Upper lobe of left lung (tissue), 6 donors: ENCODE data around the gene MAD1L1. TPM values are rescaled to one million over a fixed set of nuclear protein-coding genes. Genes with fewer than 3 reads are reported as not detected.
A peak's percentile ranks its signal among the peaks of the same experiment; 100 is the strongest.

Experiments
- ATAC-seq, 2 donors: fragments of 200-7000 bp; cut with Tn5 transposase; one replicate each; pipeline ENCODE4 v1.9.1; 2022; ENCODE audit warnings: mild to moderate bottlenecking in 2 of 2, moderate library complexity in 2 of 2; ENCODE audit not compliant: low FRiP score in 2 of 2
- DNase-seq, 2 donors: peaks; one replicate each; pipeline ENCODE4 v3.0.0-alpha.2; 2019 to 2020
- H3K27ac ChIP-seq, 4 donors: fragments of 200-600 bp; sonication (generic); one replicate each; pipeline ENCODE4 v1.5.1; 2016 to 2019
- H3K27me3 ChIP-seq, 4 donors: fragments of 200-600 bp; sonication (generic); one replicate each; pipeline ENCODE4 v1.5.1; 2017 to 2019
- H3K36me3 ChIP-seq, 4 donors: fragments of 200-600 bp; sonication (generic); one replicate each; pipeline ENCODE4 v1.5.1; 2016 to 2019
- H3K4me1 ChIP-seq, 4 donors: fragments of 200-600 bp; sonication (generic); one replicate each; pipeline ENCODE4 v1.5.1; 2018 to 2019
- H3K4me3 ChIP-seq, 4 donors: fragments of 200-600 bp; sonication (generic); one replicate each; pipeline ENCODE4 v1.5.1; 2017 to 2019; ENCODE audit warnings: mild to moderate bottlenecking in 2 of 4, moderate library complexity in 1 of 4
- H3K9me3 ChIP-seq, 4 donors: fragments of 200-600 bp; sonication (generic); one replicate each; pipeline ENCODE4 v1.5.1; 2018 to 2019
- EP300 ChIP-seq, 4 donors: sonication (generic); formaldehyde crosslinking; IDR thresholded peaks; one replicate each; pipeline ENCODE4 v1.5.1; 2017; ENCODE audit warnings: antibody characterized with exemption in 4 of 4, control low read depth in 2 of 4
- POLR2A ChIP-seq, 4 donors: fragments of 450-650 bp; IDR thresholded peaks; one replicate each; pipeline ENCODE4 v1.5.1; 2016 to 2017; ENCODE audit warnings: antibody characterized with exemption in 4 of 4, mild to moderate bottlenecking in 2 of 4
- POLR2AphosphoS5 ChIP-seq, 2 donors: sonication (generic); formaldehyde crosslinking; IDR thresholded peaks; one replicate each; pipeline ENCODE4 v1.5.1; 2017; ENCODE audit warnings: antibody characterized with exemption in 2 of 2
- WGBS, 2 donors: methylation state at CpG; one replicate each; pipeline ENCODE4 v1.1.5; 2017 to 2018; 5-methylcytosine and 5-hydroxymethylcytosine counted together
- total RNA-seq, 6 donors: library from RNA; depleted of rRNA in 4 of 6; stranded (reverse); fragments of >200 nt in 4 of 6; gene quantifications; one replicate each; pipeline versions ENCODE4 v1.1.0 to v1.2.1, GENCODE V29; 2016 to 2021
- TF ChIP-seq, protein P1 (sequence below), 6 experiments: fragments of 450-650 bp in 4 of 6; fragments of 200-600 bp in 2 of 6; sonication (generic) in 2 of 6; IDR thresholded peaks; one replicate each; pipeline ENCODE4 v1.5.1; 2016 to 2019; ENCODE audit warnings: antibody characterized with exemption in 6 of 6
- donor health status: DM: no; HTN: no; CAD: no; lungs with moderate emphysema.
- donor health status: DM: no; HTN: yes; CAD: no; lungs with severe emphysema.

MAD1L1 gene
- total RNA-seq, 6 donors from 2014 or later: 40.6 to 364 (median 65.6) TPM

DNA sequence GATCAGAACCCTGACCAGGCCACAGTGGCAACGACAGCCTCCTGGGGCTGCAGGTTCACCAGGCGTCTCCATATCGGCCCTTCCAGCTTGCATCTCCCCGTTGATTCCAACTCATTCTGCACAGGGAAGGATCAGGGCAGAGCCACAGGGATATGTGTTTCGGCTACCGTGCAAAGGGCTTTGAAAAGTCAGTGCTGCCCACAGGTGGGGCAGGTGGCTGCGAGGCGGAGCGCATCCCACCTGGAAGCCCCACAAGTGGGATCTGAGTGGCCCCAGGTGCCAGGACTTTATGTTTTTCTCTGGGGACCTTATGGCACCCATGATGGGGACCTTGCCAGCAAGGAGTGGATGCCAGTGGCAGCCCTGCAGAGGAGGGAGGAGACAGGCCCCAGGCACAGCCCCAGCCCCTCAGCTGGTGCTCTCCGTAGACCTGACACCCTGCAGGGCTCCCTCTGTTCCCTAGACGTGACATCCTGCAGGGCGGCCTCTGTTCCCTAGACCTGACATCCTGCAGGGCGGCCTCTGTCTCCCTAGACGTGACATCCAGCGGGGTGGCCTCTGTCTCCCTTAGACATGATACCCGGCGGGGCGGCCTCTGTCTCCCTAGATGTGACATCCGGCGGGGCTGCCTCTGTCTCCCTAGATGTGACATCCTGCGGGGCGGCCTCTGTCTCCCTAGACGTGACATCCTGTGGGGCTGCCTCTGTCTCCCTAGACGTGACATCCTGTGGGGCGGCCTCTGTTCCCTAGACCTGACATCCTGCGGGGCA lies 373.3 kb downstream of the MAD1L1 start:
- H3K4me1 ChIP-seq: no peaks in the 10 kb centered on the region
- H3K36me3 ChIP-seq: no peaks in the 10 kb centered on the region
- no peak overlapping the region for H3K4me3 ChIP-seq
- peak in 1 of 2 donors; percentile 67 for DNase-seq
- WGBS, 2 donors: 92 to 98% methylated on average over 15 to 26 of the region's 26 CpGs
- no peak for ATAC-seq
- TF ChIP-seq EP300 (IDR thresholded peaks at IDR 0.05): no peak
- TF ChIP-seq POLR2A (IDR thresholded peaks at IDR 0.05): no peak
- TF ChIP-seq, protein P1, sequence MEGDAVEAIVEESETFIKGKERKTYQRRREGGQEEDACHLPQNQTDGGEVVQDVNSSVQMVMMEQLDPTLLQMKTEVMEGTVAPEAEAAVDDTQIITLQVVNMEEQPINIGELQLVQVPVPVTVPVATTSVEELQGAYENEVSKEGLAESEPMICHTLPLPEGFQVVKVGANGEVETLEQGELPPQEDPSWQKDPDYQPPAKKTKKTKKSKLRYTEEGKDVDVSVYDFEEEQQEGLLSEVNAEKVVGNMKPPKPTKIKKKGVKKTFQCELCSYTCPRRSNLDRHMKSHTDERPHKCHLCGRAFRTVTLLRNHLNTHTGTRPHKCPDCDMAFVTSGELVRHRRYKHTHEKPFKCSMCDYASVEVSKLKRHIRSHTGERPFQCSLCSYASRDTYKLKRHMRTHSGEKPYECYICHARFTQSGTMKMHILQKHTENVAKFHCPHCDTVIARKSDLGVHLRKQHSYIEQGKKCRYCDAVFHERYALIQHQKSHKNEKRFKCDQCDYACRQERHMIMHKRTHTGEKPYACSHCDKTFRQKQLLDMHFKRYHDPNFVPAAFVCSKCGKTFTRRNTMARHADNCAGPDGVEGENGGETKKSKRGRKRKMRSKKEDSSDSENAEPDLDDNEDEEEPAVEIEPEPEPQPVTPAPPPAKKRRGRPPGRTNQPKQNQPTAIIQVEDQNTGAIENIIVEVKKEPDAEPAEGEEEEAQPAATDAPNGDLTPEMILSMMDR (IDR thresholded peaks at IDR 0.05): no peak
- TF ChIP-seq POLR2AphosphoS5 (IDR thresholded peaks at IDR 0.05): no peak
- H3K9me3 ChIP-seq: no peaks in the 10 kb centered on the region
- H3K27me3 ChIP-seq: no peaks in the 10 kb centered on the region
- no peak overlapping the region for H3K27ac ChIP-seq

GRCh38 chr7:1858435-1859265 lies 374.1 kb downstream of the MAD1L1 start:
- WGBS, 2 donors: 95 to 96% methylated on average over 18 of the region's 29 CpGs
- no peaks in the 10 kb centered on the region for H3K9me3 ChIP-seq
- no peak overlapping the region for H3K27ac ChIP-seq
- H3K27me3 ChIP-seq: no peaks in the 10 kb centered on the region
- H3K4me1 ChIP-seq: no peaks in the 10 kb centered on the region
- no peaks in the 10 kb centered on the region for H3K36me3 ChIP-seq
- no peak for ATAC-seq
- TF ChIP-seq EP300 (IDR thresholded peaks at IDR 0.05) (no peak), POLR2AphosphoS5 (IDR thresholded peaks at IDR 0.05) (no peak), POLR2A (IDR thresholded peaks at IDR 0.05) (no peak)
- TF ChIP-seq, protein P1 (IDR thresholded peaks at IDR 0.05): no peak
- no peak overlapping the region for H3K4me3 ChIP-seq
- DNase-seq: peak in 1 of 2 donors; percentile 75

DNA sequence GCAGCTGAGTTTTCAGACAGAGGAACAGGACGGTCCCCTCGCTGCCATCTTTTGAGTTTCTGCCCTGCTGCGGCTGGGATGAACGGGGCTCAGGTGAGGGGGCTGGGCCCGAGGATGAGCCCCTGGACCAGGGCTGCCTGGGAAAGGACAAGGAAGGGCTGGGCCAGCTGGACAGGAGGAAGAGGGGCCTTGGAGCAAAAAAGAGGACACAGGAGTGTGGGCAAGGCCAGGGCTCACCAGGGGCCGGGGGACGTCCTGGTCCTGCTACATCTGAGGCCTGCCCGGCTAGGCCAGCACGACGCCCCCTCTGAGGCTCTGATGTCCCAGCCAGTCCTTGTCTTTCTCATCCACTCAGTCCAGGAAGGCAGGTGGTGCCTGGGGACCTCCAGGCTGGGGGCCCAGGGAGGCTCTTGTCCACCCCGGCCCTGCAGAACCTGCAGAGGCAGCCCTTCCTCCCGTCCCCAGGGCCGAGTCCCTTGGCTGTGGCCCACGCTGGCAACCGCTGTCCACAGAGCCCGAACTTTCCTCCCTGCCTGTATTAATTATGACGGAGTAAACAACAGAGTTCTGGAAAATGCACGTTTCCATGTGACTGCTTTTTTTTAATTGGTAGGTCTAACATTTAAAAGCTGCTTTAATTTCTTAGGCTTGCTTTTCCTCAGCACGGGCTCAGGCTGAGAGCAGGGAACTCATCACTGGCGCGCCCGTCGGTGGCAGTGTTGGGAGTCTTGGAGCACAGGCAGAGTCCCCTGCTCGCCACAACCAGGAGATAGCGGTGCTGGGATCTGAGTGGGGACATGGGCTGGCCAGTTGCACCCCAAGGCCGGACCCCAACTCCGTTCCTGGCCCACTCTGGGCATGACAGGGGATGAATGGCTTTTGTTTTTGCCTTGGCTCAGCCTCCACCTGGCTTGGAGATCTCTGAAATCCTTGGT lies 375.0 kb downstream of the MAD1L1 start:
- no peak for TF ChIP-seq POLR2A (IDR thresholded peaks at IDR 0.05)
- TF ChIP-seq POLR2AphosphoS5 (IDR thresholded peaks at IDR 0.05): no peak
- no peak for TF ChIP-seq EP300 (IDR thresholded peaks at IDR 0.05)
- TF ChIP-seq, protein P1 (IDR thresholded peaks at IDR 0.05): no peak
- Histone ChIP-seq H3K27me3 (no peaks in the 10 kb centered on the region), H3K4me3 (no peak overlapping the region), H3K36me3 (no peaks in the 10 kb centered on the region), H3K4me1 (no peaks in the 10 kb centered on the region), H3K9me3 (no peaks in the 10 kb centered on the region), H3K27ac (no peak overlapping the region)
- 90 to 98% methylated on average over 19 to 27 of the region's 27 CpGs for WGBS, 2 donors
- DNase-seq (peak in 1 of 2 donors; percentile 70), ATAC-seq (no peak)

DNA sequence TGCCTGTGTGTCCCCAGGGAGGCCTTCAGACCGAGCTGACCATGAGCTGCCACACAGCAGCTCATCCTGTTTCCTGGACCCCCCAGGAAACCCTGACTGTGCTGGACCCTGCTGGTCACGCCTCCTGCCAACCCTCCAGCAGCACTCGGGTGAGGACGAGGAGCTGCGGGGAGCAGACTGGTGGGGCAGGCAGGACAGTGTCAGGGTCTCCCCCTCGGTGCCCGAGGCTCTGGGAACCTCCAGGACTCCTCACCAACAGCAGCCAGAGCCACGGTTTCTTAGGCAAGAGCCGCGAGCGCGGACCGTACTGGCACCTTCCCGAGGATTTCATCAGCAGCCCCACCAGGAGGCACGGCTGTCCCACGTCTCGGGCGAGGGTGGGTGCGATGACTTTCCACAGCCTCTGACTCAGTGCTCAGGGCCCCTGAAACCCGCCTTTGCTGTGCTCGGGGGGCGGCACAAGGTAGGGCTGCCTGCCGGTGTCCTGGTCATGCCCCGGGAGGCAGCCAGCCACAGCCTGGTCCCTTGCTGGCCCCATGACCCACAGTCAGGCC lies 375.8 kb downstream of the MAD1L1 start:
- 93 to 94% methylated on average over 13 to 17 of the region's 24 CpGs for WGBS, 2 donors
- peak in 1 of 2 donors; percentile 66 for DNase-seq

More for the DNA sequence above, 375.8 kb downstream of the MAD1L1 start:
- H3K9me3 ChIP-seq: no peaks in the 10 kb centered on the region
- no peaks in the 10 kb centered on the region for H3K4me1 ChIP-seq
- H3K27ac ChIP-seq: no peak overlapping the region
- H3K4me3 ChIP-seq: no peak overlapping the region
- no peaks in the 10 kb centered on the region for H3K27me3 ChIP-seq
- no peak for TF ChIP-seq POLR2AphosphoS5 (IDR thresholded peaks at IDR 0.05)
- no peak for TF ChIP-seq EP300 (IDR thresholded peaks at IDR 0.05)
- TF ChIP-seq, protein P1 (IDR thresholded peaks at IDR 0.05): no peak
- TF ChIP-seq POLR2A (IDR thresholded peaks at IDR 0.05): no peak
- no peaks in the 10 kb centered on the region for H3K36me3 ChIP-seq
- no peak for ATAC-seq
